NB4 (cell line): ENCODE measurements around the gene ZSCAN22.

Experiments
- MYC ChIP-seq: IDR thresholded peaks from 2 replicates; pipeline ENCODE4 v1.6.1; 2011; ENCODE audit warnings: low read depth, low read length
- POLR2A ChIP-seq: IDR thresholded peaks from 2 replicates; pipeline ENCODE4 v1.6.1; 2011; ENCODE audit warnings: mild to moderate bottlenecking; ENCODE audit not compliant: insufficient read length; ENCODE audit errors: extremely low read depth
- TF ChIP-seq, protein P1 (sequence below): IDR thresholded peaks from one replicate; pipeline ENCODE4 v1.5.1; 2012; ENCODE audit warnings: low read depth, low read length

DNA sequence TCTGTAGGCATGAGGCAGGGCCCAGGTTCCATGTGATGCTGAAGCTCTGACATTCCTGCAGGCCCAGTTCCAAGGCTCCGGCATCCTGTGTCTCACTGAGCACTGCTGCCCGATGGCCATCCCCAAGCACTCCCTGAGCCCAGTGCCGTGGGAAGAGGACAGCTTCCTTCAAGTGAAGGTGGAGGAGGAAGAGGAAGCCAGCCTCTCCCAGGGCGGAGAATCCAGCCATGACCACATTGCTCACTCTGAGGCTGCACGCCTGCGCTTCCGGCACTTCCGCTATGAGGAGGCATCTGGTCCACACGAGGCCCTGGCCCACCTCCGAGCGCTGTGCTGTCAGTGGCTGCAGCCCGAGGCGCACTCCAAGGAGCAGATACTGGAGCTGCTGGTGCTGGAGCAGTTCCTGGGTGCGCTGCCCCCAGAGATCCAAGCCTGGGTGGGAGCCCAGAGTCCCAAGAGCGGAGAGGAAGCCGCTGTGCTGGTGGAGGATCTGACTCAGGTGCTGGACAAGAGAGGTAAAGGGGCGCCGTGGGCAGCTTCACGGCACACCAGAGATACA lies 8.0 kb downstream of the ZSCAN22 start:
- TF ChIP-seq POLR2A (no peak), MYC (no peak)
- TF ChIP-seq, protein P1, sequence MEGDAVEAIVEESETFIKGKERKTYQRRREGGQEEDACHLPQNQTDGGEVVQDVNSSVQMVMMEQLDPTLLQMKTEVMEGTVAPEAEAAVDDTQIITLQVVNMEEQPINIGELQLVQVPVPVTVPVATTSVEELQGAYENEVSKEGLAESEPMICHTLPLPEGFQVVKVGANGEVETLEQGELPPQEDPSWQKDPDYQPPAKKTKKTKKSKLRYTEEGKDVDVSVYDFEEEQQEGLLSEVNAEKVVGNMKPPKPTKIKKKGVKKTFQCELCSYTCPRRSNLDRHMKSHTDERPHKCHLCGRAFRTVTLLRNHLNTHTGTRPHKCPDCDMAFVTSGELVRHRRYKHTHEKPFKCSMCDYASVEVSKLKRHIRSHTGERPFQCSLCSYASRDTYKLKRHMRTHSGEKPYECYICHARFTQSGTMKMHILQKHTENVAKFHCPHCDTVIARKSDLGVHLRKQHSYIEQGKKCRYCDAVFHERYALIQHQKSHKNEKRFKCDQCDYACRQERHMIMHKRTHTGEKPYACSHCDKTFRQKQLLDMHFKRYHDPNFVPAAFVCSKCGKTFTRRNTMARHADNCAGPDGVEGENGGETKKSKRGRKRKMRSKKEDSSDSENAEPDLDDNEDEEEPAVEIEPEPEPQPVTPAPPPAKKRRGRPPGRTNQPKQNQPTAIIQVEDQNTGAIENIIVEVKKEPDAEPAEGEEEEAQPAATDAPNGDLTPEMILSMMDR = no peak
